GM18511 (cell line): ENCODE data around the gene PI4KB.
"Not testable (repeated sequence)": the region's sequence is repeated elsewhere in the genome, so short reads cannot be mapped to it uniquely, and the experiment has no call there.

Source experiments
- ATAC-seq: cut with Tn5 transposase; IDR thresholded peaks from one replicate; pipeline ENCODE4 v1.9.1; 2021; ENCODE audit warnings: mild to moderate bottlenecking, moderate library complexity; ENCODE audit not compliant: unreplicated experiment

The PI4KB gene

DNA sequence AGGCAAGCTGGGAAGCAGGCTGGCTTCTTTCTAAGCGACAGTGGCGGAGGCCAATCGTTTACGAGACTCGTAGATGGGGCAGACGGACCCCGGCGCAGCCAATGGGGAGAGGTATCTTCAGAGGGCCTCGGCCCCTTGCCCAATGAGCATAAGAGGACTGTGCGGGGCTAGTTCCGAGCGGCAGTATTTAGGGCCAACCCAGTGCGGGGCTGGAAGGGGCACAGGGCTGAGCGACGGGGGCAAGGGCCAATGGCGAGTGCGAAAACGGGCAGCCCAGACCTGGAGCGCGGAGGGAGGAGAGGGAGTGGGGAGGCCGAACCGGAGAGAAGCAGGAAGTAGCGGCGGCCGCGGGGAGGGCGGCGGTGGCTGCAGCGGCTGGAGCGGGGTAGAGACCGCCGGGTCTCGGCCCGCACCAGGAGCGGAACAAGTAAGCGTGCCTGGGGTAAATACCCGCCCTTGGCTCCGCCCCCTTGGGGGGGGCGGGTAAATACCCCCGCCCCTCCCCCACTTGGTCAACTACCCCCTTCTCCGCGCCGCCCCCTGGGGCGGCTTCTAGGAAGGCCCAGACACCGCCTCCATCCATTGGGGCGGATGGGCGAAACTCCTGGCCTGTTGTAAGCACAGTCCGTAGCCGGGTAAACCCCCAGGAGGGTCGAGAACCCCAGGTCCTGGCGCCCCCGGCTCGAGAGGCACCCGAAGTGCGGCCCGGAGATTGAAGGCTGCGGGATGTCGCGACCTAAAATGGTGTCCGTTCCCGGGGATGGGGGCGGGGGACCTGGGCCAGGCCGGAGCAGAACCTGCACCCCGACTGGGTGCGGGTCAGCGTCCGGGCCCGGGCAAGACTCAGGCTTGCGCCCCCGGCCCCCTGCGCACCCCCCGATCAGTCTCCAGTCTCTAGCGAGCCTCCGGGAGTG lies 45.0 kb downstream of the PI4KB start, which contains the start of gene ZNF687:
ZNF687 (plus strand) TSS at position 331 of the 914 bp plus-strand sequence. CDS start 3,993 bp downstream, outside the sequence.
- peak; percentile 90 for ATAC-seq

DNA sequence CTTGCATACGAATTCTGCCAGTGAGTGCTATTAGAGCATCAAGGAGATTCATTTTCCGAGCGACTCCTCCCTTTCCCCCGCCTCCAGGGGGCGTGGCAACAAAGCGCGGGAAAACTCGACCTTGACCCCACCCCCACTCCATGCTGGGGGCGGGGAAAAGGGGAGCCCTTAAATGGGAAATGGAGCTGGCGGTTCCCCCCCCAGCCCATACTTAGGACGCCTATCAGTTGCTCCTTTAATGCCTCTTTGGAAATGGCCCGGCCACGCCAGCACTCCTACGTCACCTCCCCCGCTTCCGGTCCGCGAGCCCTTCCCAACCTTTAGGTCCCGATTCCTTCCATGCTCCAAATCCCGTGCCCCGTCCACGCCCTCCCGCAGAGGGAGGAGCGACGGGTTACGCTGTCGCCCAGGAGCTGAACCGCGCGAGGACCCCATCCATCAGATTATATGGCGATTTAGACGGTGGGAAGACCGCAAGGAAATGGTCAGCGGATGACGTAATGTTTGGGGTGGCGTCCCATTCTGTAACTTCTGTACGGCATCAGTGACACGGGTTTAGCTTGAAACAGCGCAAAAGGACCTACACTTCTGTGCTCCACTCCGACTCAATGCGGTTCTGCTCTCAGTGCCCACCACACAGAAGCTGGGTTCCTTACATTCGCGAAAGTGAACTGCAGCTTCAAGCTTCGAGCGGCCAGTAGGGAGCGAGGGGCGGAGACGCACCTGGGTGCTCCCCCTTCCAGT lies 45.8 kb downstream of the PI4KB start:
- peak; percentile 34 for ATAC-seq

DNA sequence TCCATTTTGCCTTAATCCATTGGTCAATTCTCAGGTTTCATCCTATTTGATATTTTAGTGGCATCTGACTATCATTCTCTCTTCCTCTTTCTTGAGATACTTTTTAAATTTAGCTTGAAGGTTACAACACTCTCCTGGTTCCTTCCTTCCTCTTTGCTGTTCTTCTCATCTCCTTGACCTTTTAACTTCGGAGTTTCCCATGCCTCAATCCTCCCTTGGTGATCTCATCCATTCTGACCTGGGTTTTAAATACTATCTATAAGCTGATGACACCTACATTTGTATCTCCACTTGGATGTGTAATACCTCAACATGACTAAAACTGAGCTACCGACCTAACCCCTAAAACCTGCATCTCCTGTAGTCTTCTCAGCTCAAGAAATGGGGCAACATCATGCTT lies 50.0 kb downstream of the PI4KB start:
- no peak for ATAC-seq

DNA sequence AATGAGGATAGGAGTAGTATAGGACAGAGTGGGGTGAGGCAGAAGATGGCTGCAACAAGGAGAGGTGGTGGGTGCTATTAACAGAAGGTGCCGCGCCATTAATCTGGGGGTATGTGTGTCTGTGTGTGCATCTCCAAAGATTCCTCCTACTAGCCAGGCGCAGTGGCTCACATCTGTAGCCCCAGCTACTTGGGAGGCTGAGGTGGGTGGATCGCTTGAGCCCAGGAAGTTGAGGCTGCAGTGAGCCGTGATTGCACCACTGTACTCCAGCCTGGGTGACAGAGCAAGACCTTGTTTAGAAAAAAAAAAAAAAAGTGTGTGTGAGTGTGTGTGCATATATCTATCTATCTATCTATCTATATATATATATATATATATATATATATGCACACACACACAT lies 51.9 kb downstream of the PI4KB start:
- ATAC-seq: not testable (repeated sequence)

DNA sequence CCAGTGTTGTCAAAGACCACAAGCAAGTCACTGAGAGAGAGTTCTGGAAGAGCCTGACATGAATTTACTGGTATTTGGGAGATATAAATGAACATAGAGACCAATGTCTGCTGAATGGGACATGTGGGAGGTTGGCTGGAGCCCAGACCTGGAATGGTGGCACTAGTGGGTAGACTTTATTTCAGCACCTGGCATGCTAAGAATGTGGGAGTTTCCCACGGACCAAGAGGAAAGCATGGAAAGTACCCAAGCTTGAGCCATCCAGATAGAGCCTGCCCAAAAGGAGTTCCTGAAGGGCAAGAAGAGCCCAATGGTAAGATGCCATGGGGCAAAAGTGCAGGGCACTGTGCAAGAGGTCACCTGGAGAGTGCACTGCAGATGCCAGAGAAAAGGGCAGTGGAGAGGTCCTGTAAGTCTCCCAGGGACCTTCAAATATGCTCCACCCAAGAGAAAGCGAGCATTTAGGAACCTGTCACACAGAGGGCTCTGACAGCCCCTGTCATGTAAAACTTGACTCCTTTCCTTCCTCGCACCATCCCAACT lies 53.2 kb downstream of the PI4KB start:
- no peak for ATAC-seq

DNA sequence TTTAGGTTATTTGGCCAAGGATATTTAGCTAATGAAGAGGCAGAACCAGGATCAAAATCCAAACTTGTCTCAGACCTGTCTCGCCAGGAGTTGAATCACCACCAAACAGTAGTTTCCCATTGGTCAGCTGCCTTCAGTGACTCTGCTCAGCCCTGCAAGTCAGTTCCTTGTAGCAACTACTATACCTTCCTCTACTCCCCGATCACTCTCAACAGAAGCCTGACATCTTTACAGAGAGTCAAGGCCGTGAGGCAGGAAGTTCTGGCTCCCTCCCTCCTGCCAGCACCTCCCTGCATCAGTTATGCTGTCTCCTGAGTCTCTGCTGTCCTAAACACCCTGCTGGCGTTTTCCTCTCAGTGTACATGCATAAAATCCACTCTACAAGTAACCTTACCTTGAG lies 59.5 kb downstream of the PI4KB start:
- ATAC-seq: no peak

DNA sequence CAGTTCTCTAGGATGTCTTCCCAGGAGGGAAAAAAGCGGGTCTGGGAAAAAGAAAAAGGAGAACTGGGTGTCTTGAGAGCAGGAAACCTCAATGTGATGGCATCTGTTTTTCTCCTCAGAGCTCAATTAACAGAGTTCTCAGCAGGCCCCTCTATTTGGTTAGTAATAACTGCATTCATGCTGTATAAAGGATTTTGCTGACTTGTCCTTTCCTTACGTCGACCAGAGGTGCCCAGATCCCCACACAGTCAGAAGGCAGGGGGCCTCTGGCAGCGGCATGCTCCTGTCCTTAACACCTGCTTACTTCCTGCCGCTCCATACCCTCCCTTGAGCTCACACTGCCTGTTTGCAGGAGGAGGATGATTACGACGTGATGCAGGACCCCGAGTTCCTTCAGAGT lies 60.4 kb downstream of the PI4KB start:
- no peak for ATAC-seq

DNA sequence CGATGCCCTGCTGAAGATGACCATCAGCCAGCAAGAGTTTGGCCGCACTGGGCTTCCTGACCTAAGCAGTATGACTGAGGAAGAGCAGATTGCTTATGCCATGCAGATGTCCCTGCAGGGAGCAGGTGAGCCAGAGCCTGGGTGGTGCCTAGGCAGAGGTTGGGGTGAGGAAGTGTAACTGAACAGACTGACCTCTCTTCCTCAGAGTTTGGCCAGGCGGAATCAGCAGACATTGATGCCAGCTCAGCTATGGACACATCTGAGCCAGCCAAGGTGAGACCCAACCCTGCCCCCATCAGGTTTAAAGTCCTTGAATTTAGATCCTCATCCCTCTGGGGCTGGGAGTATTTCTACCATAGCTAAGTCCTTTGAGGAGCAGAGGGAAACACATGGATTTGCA lies 60.9 kb downstream of the PI4KB start:
- ATAC-seq: no peak

DNA sequence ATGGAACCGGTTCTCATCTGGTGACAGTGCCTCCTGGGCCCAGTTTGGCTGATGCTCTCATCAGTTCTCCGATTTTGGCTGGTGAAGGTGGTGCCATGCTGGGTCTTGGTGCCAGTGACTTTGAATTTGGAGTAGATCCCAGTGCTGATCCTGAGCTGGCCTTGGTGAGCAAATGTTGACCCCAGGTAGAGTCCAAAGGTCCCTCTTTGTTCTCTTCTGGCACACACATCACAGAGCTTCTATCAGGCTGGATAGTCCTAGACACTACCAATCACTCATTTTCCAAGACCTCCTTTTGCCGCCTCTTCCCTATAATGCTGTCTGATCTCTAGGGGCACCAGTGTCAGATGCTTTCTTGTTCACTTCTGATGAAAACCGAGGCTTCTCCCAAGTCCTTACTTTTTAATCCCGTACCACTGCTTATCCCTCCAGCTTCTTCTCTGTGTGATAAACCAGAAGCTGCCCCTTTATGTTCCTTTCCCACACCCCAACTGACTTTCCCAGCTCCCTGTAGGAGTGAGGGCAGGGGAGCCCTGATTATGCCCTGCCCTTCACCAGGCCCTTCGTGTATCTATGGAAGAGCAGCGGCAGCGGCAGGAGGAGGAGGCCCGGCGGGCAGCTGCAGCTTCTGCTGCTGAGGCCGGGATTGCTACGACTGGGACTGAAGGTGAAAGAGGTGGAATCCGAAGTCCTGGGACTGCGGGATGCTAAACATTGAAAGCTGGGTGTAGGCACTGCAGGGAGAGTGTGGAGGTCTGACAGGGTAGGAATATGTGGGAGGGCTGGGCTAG lies 61.6 kb downstream of the PI4KB start:
- ATAC-seq: no peak

DNA sequence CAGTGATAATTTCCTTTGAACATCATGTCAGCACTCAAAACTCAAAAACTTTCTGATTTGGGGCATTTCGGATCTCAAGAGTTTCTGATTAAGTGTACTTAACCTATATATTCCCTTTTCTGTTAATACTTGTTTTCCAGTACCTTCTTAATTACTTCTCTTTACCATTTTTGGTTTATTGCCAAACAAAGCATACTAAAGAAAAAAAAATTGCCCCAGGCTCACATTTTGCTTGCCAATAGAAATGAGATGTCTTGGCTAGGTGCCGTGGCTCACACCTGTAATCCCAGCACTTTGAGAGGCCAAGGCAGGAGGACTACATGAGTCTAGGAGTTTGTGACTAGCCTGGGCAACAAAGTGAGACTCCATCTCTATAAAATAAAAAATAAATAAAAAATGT lies 67.9 kb downstream of the PI4KB start:
- no peak for ATAC-seq

DNA sequence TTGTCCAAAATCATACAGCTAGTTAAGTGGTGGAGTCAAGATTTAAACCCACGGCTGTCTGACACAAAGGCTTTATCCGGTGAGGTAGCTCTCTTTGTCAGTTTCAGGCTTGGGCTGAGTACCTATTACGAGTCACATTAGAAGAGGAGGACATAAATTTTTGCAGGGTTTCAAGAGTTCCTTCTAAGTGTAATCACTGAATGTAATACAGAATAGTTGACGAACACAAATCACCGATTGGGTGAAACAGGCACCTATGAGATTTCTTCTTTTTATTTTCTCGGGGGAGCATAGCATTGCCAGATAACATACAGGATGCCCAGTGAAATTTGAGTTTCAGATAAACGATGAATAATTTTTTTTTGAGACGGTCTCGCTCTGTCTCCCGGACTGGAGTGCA lies 71.8 kb downstream of the PI4KB start:
- ATAC-seq: no peak

DNA sequence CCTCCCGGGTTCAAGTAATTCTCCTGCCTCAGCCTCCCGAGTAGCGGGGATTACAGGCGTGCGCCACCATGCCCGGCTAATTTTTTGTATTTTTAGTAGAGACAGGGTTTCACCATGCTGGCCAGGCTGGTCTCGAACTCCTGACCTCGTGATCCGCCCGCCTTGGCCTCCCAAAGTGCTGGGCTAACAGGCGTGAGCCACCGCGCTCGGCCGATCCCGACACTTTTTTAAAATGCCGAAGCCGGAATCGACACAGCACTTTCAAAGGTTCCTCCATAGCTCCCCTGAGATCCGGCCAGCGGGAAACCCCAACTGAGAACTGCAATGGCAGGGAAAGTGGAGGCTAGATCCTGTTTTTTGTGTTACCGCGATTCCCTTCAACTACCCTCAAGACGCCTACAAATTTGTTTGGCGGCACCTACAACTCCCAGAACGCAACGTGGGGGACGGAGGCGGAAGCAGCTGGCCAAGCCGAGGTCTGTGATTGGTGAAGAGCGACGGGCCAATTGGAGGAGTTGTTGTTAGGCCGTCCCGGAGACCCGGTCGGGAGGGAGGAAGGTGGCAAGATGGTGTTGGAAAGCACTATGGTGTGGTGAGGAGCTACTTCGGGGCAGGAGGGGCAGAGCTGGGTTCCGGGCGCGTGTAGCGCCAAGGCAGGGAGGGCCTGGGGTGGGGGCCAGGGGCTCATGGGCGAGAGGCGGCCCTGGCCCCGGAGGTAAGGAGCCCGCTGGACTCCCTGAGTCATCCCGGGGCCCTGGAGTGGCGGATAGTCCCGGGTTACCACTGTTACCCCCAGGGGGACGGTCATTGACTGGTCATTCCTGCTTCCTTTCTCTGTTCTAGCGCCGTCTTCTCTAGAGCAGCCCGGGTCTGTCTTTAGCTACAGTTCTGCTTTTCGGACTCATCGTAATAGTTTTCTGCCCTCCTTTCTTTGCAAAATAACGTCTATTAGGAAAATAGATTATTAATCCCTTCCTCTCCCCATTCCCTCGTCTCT lies 72.7 kb downstream of the PI4KB start, which contains the start of gene PSMD4:
PSMD4 (plus strand) TSS at position 518 of the 997 bp plus-strand sequence; CDS start at position 567, 49 bp downstream.
- ATAC-seq: peak; percentile 94

DNA sequence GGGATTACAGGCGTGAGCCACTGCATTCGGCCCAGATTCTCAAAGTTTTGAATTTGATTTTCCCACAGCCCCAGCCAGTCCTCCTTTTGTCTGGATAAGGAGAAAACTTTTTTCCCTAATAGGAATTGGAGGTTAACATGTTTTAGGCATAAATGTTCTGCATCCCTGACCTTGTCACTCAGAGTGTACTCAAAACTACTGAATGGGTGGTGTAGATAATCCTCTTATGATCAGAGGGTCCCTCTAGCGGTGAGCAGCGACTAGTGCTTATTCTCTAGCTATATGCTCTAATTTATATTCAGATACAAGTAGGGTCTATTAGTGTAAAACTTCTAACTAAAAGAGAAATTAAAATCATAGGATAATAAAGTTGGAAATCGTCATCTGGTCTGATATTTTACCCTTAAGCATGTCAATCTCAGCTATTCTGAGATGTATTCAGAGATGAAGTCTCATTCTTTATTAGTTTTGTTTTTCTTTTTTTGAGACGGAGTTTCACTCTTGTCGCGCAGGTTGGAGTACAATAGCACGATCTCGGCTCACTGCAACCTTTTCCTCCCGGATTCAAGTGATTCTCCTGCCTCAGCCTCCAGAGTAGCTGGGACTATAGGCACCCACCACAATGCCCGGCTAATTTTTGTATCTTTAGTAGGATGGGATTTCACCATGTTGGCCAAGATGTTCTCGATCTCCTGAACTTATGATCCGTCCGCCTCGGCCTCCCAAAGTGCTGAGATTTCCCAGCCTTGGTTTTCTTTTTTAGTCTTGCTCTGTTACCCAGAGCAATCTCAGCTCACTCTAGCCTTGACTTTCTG lies 75.4 kb downstream of the PI4KB start:
- no peak for ATAC-seq

DNA sequence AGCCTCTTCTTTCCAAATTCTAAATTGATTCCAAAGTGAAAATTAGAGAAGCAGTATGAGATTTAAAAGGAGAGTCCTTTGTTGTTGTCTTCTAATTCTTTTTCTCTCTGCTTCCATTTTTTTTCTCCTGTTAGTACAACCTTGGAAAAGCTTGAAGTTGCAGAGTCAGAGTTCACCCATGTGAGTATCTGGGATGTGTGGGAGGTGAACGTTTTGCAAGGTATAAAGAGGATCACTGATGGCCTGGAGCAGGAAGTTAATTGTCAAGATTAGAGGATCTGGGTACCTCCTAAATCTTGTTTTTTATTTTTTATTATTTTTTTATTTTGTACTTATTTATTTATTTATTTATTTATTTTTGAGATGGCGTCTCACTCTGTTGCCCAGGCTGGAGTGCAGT lies 80.4 kb downstream of the PI4KB start:
- no peak for ATAC-seq

DNA sequence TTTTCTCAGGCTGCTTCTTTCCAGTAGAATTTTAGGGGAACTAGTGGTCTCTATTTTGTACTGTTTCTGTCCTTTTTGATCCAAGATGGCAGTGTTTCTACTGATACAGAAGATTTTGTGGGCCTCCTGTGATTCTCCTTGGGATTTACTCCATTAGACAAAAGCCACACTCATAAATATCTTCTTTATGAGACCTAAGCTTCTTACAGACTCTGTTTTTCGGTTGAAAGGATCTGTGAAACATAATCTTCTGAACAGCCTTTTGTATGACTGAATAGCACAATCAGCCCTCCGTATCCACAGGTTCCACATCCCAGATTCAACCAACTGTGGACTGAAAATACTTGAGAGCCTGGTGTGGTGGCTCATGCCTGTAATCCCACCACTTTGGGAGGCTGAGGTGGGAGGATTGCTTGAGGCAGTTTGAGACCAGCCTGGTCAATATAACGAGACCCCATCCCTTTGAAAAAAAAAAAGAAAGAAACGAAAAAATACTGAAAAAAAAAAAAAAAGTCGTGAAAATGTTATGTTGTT lies 83.5 kb downstream of the PI4KB start:
- no peak for ATAC-seq

DNA sequence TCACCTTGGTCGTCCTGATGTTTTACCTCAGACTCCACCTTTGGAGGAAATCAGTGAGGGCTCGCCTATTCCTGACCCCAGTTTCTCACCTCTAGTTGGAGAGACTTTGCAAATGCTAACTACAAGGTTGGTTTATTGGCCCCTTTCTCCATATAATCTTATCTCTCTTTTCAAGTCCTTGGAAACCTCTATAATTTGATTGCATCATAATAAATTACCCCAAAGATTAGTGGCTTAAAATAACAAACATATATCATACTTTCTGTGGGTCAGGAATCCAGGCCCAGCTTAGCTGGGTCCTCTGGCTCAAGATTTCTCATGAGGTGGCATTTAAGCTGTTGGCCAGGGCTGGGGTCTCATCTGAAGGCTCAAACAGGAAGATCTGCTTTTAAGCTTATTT lies 84.8 kb downstream of the PI4KB start:
- ATAC-seq: no peak
